CD4-positive, CD25-positive, alpha-beta regulatory T cell (primary cell): ENCODE data around the gene TRPV4. TPM values are rescaled to one million over a fixed set of nuclear protein-coding genes. Genes with fewer than 3 reads are reported as not detected.
"Not testable (repeated sequence)": the region's sequence is repeated elsewhere in the genome, so short reads cannot be mapped to it uniquely, and the experiment has no call there.

Experiments used
- ATAC-seq, 2 donors: fragments of 150-1000 bp; cut with Tn5 transposase; one replicate each; pipeline ENCODE4 v1.10.0; 2021; ENCODE audit warnings: low read depth in 2 of 2, moderate number of reproducible peaks in 2 of 2, moderate library complexity in 1 of 2
- DNase-seq, 3 donors: peaks; one replicate each; pipeline versions ENCODE4 v3.0.0 to v3.0.0-alpha.2; 2012 to 2022; ENCODE audit warnings: mixed read lengths in 1 of 3
- H3K27ac ChIP-seq: one replicate; pipeline ENCODE4 v1.7.0; 2013; ENCODE audit warnings: mild to moderate bottlenecking, low read length; ENCODE audit not compliant: insufficient read depth, poor library complexity, severe bottlenecking
- H3K27me3 ChIP-seq: one replicate; pipeline ENCODE4 v1.7.0; 2013; ENCODE audit warnings: low read length; ENCODE audit not compliant: control insufficient read depth, insufficient read depth
- H3K36me3 ChIP-seq: one replicate; pipeline ENCODE4 v1.7.0; 2013; ENCODE audit warnings: mild to moderate bottlenecking, low read length, moderate library complexity; ENCODE audit not compliant: control insufficient read depth, insufficient read depth
- H3K4me1 ChIP-seq: 2 replicates; pipeline ENCODE4 v1.7.0; 2013; ENCODE audit warnings: mild to moderate bottlenecking, low read length; ENCODE audit not compliant: insufficient read depth, control insufficient read depth, poor library complexity, severe bottlenecking
- H3K4me3 ChIP-seq: one replicate; pipeline ENCODE4 v1.7.0; 2013; ENCODE audit warnings: low read depth, mild to moderate bottlenecking, low read length, moderate library complexity
- H3K9me3 ChIP-seq, 2 experiments: 1 replicate in 1 of 2; 2 replicates in 1 of 2; pipeline ENCODE4 v1.7.0; 2013; ENCODE audit warnings: low read length in 2 of 2, mild to moderate bottlenecking in 1 of 2, moderate library complexity in 1 of 2; ENCODE audit not compliant: control insufficient read depth in 2 of 2
- H3K27ac Mint-ChIP-seq, 3 donors: one replicate each; pipeline ENCODE4 v1.8.0; 2020 to 2022; ENCODE audit warnings: mild to moderate bottlenecking in 3 of 3, mixed read lengths in 3 of 3, moderate library complexity in 2 of 3
- H3K27me3 Mint-ChIP-seq: one replicate; pipeline ENCODE4 v1.8.0; 2022; ENCODE audit warnings: mild to moderate bottlenecking, mixed read lengths
- H3K36me3 Mint-ChIP-seq: one replicate; pipeline ENCODE4 v1.8.0; 2020; ENCODE audit warnings: mixed read lengths
- H3K4me1 Mint-ChIP-seq, 4 donors: one replicate each; pipeline ENCODE4 v1.8.0; 2020 to 2022; ENCODE audit warnings: mixed read lengths in 4 of 4, mild to moderate bottlenecking in 1 of 4
- H3K4me3 Mint-ChIP-seq, 4 donors: one replicate each; pipeline ENCODE4 v1.8.0; 2020 to 2022; ENCODE audit warnings: mild to moderate bottlenecking in 4 of 4, mixed read lengths in 4 of 4, moderate library complexity in 3 of 4
- H3K9me3 Mint-ChIP-seq, 7 donors: one replicate each; pipeline ENCODE4 v1.8.0; 2020 to 2022; ENCODE audit warnings: mixed read lengths in 7 of 7, mild to moderate bottlenecking in 3 of 7, moderate library complexity in 2 of 7
- polyA plus RNA-seq, 4 donors: library from polyadenylated mRNA; unstranded; fragments of 300-500 nt; fragmentation: Illumina TruSeq; gene quantifications; one replicate each; pipeline ENCODE4 v1.2.3, GENCODE V29; 2021
- total RNA-seq: library from RNA; stranded (reverse); gene quantifications from one replicate; pipeline ENCODE4 v1.2.3, GENCODE V29; 2022

Gene TRPV4
- total and polyA plus RNA-seq, 5 donors from 2014 or later: not detected

GRCh38 chr12:109855377-109855776, 22.2 kb upstream of the TRPV4 start:
- H3K27ac Mint-ChIP-seq: no peak overlapping the region
- Histone ChIP-seq H3K27me3 (no peaks in the 10 kb centered on the region), H3K36me3 (peaks cover 36% of the 10 kb centered on the region), H3K4me1 (no peaks in the 10 kb centered on the region), H3K27ac (no peak overlapping the region), H3K9me3 (no peaks in the 10 kb centered on the region), H3K4me3 (no peak overlapping the region)
- no peak overlapping the region for H3K4me3 Mint-ChIP-seq
- DNase-seq (no peak), ATAC-seq (no peak)
- no peaks in the 10 kb centered on the region for H3K9me3 Mint-ChIP-seq
- peaks cover 21% of the 10 kb centered on the region for H3K36me3 Mint-ChIP-seq
- peaks cover 2 to 6% (median 6%) of the 10 kb centered on the region in 4 donors for H3K4me1 Mint-ChIP-seq
- H3K27me3 Mint-ChIP-seq: no peaks in the 10 kb centered on the region

- not testable (repeated sequence) for ATAC-seq
These were observed 17.3 kb upstream of the TRPV4 start for GRCh38 chr12:109850518-109850917.

GRCh38 chr12:109847142-109847735, 14.0 kb upstream of the TRPV4 start:
- H3K4me3 Mint-ChIP-seq: peak overlapping the region in 1 of 4 donors; percentile 27
- no peak overlapping the region for H3K27ac ChIP-seq
- no peak overlapping the region for H3K4me3 ChIP-seq
- no peaks in the 10 kb centered on the region for H3K9me3 ChIP-seq
- H3K9me3 Mint-ChIP-seq: peaks cover 0 to 4% (median 0%) of the 10 kb centered on the region in 7 donors
- H3K4me1 ChIP-seq: peaks cover 7% of the 10 kb centered on the region
- peaks cover under 1% of the 10 kb centered on the region for H3K36me3 ChIP-seq
- no peak for ATAC-seq
- peak overlapping the region in 1 of 3 donors; percentile 20 for H3K27ac Mint-ChIP-seq
- H3K27me3 ChIP-seq: no peaks in the 10 kb centered on the region
- no peak for DNase-seq
- peaks cover 0 to 9% (median 5%) of the 10 kb centered on the region in 4 donors for H3K4me1 Mint-ChIP-seq
- peaks cover 4% of the 10 kb centered on the region for H3K27me3 Mint-ChIP-seq
- H3K36me3 Mint-ChIP-seq: peaks cover 8% of the 10 kb centered on the region

More at GRCh38 chr12:109850518-109850917, 17.3 kb upstream of the TRPV4 start:
- H3K27ac ChIP-seq, H3K9me3 ChIP-seq, H3K27me3 ChIP-seq, H3K27ac Mint-ChIP-seq, H3K4me3 Mint-ChIP-seq, H3K4me3 ChIP-seq, H3K27me3 Mint-ChIP-seq, DNase-seq, H3K9me3 Mint-ChIP-seq, H3K36me3 Mint-ChIP-seq, H3K4me1 ChIP-seq: not testable (repeated sequence)
- H3K36me3 ChIP-seq: peaks cover 17% of the 10 kb centered on the region
- peaks cover 5 to 12% (median 6%) of the 10 kb centered on the region in 4 donors for H3K4me1 Mint-ChIP-seq

DNA sequence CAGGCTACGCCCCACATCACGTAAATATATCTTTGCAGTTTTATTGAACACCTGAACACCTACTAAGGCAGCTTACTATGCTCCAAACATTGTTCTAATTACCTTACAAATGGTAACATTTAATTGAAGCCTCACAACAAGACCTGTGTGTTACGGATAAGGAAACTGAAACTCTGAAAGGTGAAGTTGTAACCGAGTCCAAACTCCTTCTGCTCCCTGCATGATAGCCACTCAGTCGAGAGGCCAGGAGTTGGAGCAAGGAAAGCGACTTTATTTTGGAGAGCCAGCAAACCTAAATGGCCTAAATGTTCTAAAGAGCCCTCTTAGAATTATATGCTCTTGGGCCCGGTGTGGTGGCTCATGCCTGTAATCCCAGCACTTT, 12.6 kb upstream of the TRPV4 start:
- DNase-seq (no peak), ATAC-seq (no peak)
- H3K4me1 ChIP-seq: peaks cover 7% of the 10 kb centered on the region
- H3K27me3 ChIP-seq: no peaks in the 10 kb centered on the region
- no peaks in the 10 kb centered on the region for H3K9me3 ChIP-seq
- H3K4me3 ChIP-seq: no peak overlapping the region
- H3K27ac ChIP-seq: no peak overlapping the region
- Mint-ChIP-seq H3K4me3 (no peak overlapping the region), H3K9me3 (peaks cover 0 to 4% (median 0%) of the 10 kb centered on the region in 7 donors), H3K27me3 (peaks cover 4% of the 10 kb centered on the region), H3K36me3 (peaks cover 4% of the 10 kb centered on the region), H3K4me1 (peaks cover 0 to 9% (median 5%) of the 10 kb centered on the region in 4 donors), H3K27ac (no peak overlapping the region)
- H3K36me3 ChIP-seq: no peaks in the 10 kb centered on the region

DNA sequence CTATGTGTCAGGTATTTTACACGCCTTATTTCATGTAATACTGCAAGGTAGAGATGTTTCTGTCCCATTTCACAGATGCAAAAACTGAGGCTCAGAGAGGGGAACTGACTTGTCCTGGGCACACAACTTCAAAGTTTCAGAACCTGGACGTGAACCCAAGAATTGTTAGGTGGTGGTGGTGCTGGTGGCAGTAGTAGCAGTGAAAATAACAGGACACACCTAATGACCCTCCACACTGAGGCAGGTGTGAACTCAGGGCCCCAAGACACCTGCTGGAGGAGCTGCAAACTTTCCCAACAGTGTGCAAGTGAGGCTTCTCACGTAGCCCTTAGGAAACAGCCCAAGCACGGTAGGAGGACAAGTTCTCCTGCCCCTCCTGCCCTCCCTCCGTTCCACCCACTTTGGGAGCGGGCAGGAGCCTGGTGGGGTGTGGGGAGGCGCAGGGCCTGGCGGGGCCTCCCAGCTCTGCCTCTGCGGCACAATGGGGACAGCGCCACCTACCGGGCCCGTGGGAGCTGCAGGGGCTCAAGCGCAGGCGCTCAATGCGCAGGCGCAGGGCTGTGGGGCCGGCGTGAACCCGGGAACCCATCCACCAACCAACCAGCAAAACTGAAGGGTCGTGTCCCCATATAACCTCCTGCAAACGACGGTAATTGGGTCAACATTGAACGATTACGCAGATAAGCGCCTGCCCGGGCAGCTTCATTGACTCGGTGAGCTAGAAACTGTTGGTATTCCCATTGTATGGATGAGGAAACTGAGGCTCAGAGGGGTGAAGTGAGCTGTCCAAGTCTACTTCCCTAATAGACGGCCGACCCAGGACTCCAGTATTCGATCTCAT, 12.0 kb upstream of the TRPV4 start:
- peak overlapping the region in 1 of 4 donors; percentile 28 for H3K4me3 Mint-ChIP-seq

GRCh38 chr12:109844091-109844490, 10.9 kb upstream of the TRPV4 start:
- Mint-ChIP-seq H3K4me3 (no peak overlapping the region), H3K27ac (no peak overlapping the region), H3K4me1 (peaks cover 0 to 9% (median 1%) of the 10 kb centered on the region in 4 donors), H3K27me3 (peaks cover 10% of the 10 kb centered on the region), H3K36me3 (no peaks in the 10 kb centered on the region), H3K9me3 (peaks cover 0 to 4% (median 0%) of the 10 kb centered on the region in 7 donors)
- no peak for DNase-seq
- Histone ChIP-seq H3K4me3 (no peak overlapping the region), H3K4me1 (peaks cover 7% of the 10 kb centered on the region), H3K27me3 (no peaks in the 10 kb centered on the region), H3K27ac (no peak overlapping the region), H3K9me3 (no peaks in the 10 kb centered on the region), H3K36me3 (no peaks in the 10 kb centered on the region)
- ATAC-seq: no peak

More for the DNA sequence above, 12.0 kb upstream of the TRPV4 start:
- peaks cover 4% of the 10 kb centered on the region for H3K36me3 Mint-ChIP-seq
- H3K36me3 ChIP-seq: no peaks in the 10 kb centered on the region
- H3K9me3 Mint-ChIP-seq: peaks cover 0 to 4% (median 0%) of the 10 kb centered on the region in 7 donors
- H3K4me1 Mint-ChIP-seq: peaks cover 0 to 9% (median 5%) of the 10 kb centered on the region in 4 donors
- DNase-seq (peak; percentile 73 to 82 (median 80)), ATAC-seq (peak; percentile 85 to 93)
- H3K27ac ChIP-seq: no peak overlapping the region
- no peak overlapping the region for H3K27ac Mint-ChIP-seq
- peaks cover 6% of the 10 kb centered on the region for H3K27me3 Mint-ChIP-seq
- H3K4me1 ChIP-seq: peaks cover 7% of the 10 kb centered on the region
- no peaks in the 10 kb centered on the region for H3K27me3 ChIP-seq
- no peaks in the 10 kb centered on the region for H3K9me3 ChIP-seq
- H3K4me3 ChIP-seq: peak overlapping the region; percentile 59

GRCh38 chr12:109842021-109842420, 8.8 kb upstream of the TRPV4 start:
- Histone ChIP-seq H3K27ac (no peak overlapping the region), H3K27me3 (no peaks in the 10 kb centered on the region), H3K9me3 (no peaks in the 10 kb centered on the region), H3K4me1 (peaks cover 7% of the 10 kb centered on the region), H3K4me3 (no peak overlapping the region), H3K36me3 (no peaks in the 10 kb centered on the region)
- peaks cover 0 to 9% (median 1%) of the 10 kb centered on the region in 4 donors for H3K4me1 Mint-ChIP-seq
- H3K4me3 Mint-ChIP-seq: no peak overlapping the region
- ATAC-seq: no peak
- no peak for DNase-seq
- no peak overlapping the region for H3K27ac Mint-ChIP-seq
- H3K27me3 Mint-ChIP-seq: peaks cover 24% of the 10 kb centered on the region
- peaks cover 0 to 4% (median 0%) of the 10 kb centered on the region in 7 donors for H3K9me3 Mint-ChIP-seq
- no peaks in the 10 kb centered on the region for H3K36me3 Mint-ChIP-seq
